WTC11 (cell line): ENCODE results near the gene GFOD1.

Experiments
- CREB1 ChIP-seq: sonication (generic); formaldehyde crosslinking; IDR thresholded peaks from 2 replicates; pipeline ENCODE4 v1.8.0; 2023; ENCODE audit warnings: mild to moderate bottlenecking, missing genetic modification reagents
- NFE2L1 ChIP-seq: sonication (generic); formaldehyde crosslinking; IDR thresholded peaks from 2 replicates; pipeline ENCODE4 v1.8.1; 2023; ENCODE audit warnings: missing genetic modification reagents
- SP1 ChIP-seq: sonication (generic); formaldehyde crosslinking; conservative IDR thresholded peaks from 2 replicates; pipeline ENCODE4 v1.8.1; 2022; ENCODE audit warnings: missing genetic modification reagents
- TP53 ChIP-seq: sonication (generic); formaldehyde crosslinking; IDR thresholded peaks from 2 replicates; pipeline ENCODE4 v1.8.1; 2023; ENCODE audit warnings: mild to moderate bottlenecking, missing genetic modification reagents
- TF ChIP-seq, protein P1 (sequence below): fragments of 200-600 bp; IDR thresholded peaks from 2 replicates; pipeline ENCODE4 v1.8.0; 2022; ENCODE audit warnings: antibody characterized with exemption
- TF ChIP-seq, protein P2 (sequence below): sonication (generic); formaldehyde crosslinking; IDR thresholded peaks from 2 replicates; pipeline ENCODE4 v1.8.0; 2022; ENCODE audit warnings: mild to moderate bottlenecking, missing genetic modification reagents
- TF ChIP-seq, protein P3 (sequence below): sonication (generic); formaldehyde crosslinking; IDR thresholded peaks from 2 replicates; pipeline ENCODE4 v1.8.1; 2023; ENCODE audit warnings: mild to moderate bottlenecking, missing genetic modification reagents, moderate library complexity
- TF ChIP-seq, protein P4 (sequence below): sonication (generic); formaldehyde crosslinking; IDR thresholded peaks from 2 replicates; pipeline ENCODE4 v1.8.1; 2023; ENCODE audit warnings: mild to moderate bottlenecking, missing genetic modification reagents, moderate library complexity
- TF ChIP-seq, protein P5 (sequence below): sonication (generic); formaldehyde crosslinking; conservative IDR thresholded peaks from 2 replicates; pipeline ENCODE4 v1.8.1; 2022; ENCODE audit warnings: mild to moderate bottlenecking, missing genetic modification reagents
- TF ChIP-seq, protein P6 (sequence below): sonication (generic); formaldehyde crosslinking; IDR thresholded peaks from 2 replicates; pipeline ENCODE4 v1.8.0; 2023; ENCODE audit warnings: missing genetic modification reagents

DNA sequence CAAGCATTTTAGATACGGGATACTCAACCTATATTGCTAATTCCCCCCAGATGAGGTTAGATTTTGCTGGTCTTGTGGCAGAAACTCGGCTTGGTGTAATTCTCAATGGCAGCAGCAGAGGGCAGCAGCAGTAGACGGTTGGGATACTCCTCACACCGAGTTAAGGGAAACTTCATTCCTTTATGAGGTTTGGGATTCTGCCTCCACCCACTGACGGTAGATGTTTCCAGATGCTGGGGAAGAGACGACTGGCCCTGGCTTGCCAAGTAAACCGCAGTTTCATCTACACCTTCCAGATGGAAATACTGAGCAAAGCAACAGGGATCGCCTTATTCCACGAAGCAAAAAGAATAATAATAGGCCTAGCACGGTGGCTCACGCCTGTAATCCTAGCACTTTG lies 150.8 kb downstream of the GFOD1 start:
- TF ChIP-seq, protein P1, sequence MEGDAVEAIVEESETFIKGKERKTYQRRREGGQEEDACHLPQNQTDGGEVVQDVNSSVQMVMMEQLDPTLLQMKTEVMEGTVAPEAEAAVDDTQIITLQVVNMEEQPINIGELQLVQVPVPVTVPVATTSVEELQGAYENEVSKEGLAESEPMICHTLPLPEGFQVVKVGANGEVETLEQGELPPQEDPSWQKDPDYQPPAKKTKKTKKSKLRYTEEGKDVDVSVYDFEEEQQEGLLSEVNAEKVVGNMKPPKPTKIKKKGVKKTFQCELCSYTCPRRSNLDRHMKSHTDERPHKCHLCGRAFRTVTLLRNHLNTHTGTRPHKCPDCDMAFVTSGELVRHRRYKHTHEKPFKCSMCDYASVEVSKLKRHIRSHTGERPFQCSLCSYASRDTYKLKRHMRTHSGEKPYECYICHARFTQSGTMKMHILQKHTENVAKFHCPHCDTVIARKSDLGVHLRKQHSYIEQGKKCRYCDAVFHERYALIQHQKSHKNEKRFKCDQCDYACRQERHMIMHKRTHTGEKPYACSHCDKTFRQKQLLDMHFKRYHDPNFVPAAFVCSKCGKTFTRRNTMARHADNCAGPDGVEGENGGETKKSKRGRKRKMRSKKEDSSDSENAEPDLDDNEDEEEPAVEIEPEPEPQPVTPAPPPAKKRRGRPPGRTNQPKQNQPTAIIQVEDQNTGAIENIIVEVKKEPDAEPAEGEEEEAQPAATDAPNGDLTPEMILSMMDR: peak; percentile 81
- TF ChIP-seq, protein P2, sequence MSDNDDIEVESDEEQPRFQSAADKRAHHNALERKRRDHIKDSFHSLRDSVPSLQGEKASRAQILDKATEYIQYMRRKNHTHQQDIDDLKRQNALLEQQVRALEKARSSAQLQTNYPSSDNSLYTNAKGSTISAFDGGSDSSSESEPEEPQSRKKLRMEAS (CRISPR knock-in tag): no peak
- TF ChIP-seq, protein P3, sequence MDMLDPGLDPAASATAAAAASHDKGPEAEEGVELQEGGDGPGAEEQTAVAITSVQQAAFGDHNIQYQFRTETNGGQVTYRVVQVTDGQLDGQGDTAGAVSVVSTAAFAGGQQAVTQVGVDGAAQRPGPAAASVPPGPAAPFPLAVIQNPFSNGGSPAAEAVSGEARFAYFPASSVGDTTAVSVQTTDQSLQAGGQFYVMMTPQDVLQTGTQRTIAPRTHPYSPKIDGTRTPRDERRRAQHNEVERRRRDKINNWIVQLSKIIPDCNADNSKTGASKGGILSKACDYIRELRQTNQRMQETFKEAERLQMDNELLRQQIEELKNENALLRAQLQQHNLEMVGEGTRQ: no peak
- TF ChIP-seq TP53 (CRISPR knock-in tag): no peak
- TF ChIP-seq, protein P4, sequence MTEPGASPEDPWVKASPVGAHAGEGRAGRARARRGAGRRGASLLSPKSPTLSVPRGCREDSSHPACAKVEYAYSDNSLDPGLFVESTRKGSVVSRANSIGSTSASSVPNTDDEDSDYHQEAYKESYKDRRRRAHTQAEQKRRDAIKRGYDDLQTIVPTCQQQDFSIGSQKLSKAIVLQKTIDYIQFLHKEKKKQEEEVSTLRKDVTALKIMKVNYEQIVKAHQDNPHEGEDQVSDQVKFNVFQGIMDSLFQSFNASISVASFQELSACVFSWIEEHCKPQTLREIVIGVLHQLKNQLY (CRISPR knock-in tag): no peak
- TF ChIP-seq SP1: no peak
- TF ChIP-seq, protein P5, sequence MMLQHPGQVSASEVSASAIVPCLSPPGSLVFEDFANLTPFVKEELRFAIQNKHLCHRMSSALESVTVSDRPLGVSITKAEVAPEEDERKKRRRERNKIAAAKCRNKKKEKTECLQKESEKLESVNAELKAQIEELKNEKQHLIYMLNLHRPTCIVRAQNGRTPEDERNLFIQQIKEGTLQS: no peak
- no peak for TF ChIP-seq NFE2L1 (CRISPR knock-in tag)
- TF ChIP-seq, protein P6, sequence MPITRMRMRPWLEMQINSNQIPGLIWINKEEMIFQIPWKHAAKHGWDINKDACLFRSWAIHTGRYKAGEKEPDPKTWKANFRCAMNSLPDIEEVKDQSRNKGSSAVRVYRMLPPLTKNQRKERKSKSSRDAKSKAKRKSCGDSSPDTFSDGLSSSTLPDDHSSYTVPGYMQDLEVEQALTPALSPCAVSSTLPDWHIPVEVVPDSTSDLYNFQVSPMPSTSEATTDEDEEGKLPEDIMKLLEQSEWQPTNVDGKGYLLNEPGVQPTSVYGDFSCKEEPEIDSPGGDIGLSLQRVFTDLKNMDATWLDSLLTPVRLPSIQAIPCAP (CRISPR knock-in tag): no peak
- TF ChIP-seq CREB1 (CRISPR knock-in tag): no peak
